Measurements from ENCODE around the gene NOD1.

The NOD1 gene

GRCh38 chr7:30470163-30470770, 8.3 kb downstream of the NOD1 start:
- no peak for DNase-seq

- DNase-seq = no peak
These were observed 9.3 kb downstream of the NOD1 start for GRCh38 chr7:30469303-30469702.

GRCh38 chr7:30468791-30469190, 9.8 kb downstream of the NOD1 start:
- DNase-seq = no peak

- DNase-seq = no peak
These were observed 10.5 kb downstream of the NOD1 start for GRCh38 chr7:30468041-30468440.

- DNase-seq = no peak
These were observed 11.3 kb downstream of the NOD1 start for GRCh38 chr7:30467271-30467670.

GRCh38 chr7:30466266-30466665, 12.3 kb downstream of the NOD1 start:
- DNase-seq = no peak

GRCh38 chr7:30465811-30466180, 12.8 kb downstream of the NOD1 start:
- no peak for DNase-seq

GRCh38 chr7:30465046-30465810, 13.4 kb downstream of the NOD1 start:
- peak; percentile 22 for DNase-seq

- no peak for DNase-seq
These were observed 14.3 kb downstream of the NOD1 start for GRCh38 chr7:30464231-30464671.

GRCh38 chr7:30463405-30464145, 15.0 kb downstream of the NOD1 start:
- no peak for DNase-seq

- DNase-seq = no peak
These were observed 16.4 kb downstream of the NOD1 start for GRCh38 chr7:30462179-30462578.

GRCh38 chr7:30460246-30460633, 18.3 kb downstream of the NOD1 start:
- no peak for DNase-seq

GRCh38 chr7:30459591-30460245, 18.9 kb downstream of the NOD1 start:
- DNase-seq = no peak

- no peak for DNase-seq
These were observed 20.3 kb downstream of the NOD1 start for GRCh38 chr7:30458311-30458710.

- no peak for DNase-seq
These were observed 24.7 kb downstream of the NOD1 start for GRCh38 chr7:30453921-30454320.

- no peak for DNase-seq
These were observed 25.6 kb downstream of the NOD1 start for GRCh38 chr7:30453016-30453415.

- no peak for DNase-seq
These were observed 26.2 kb downstream of the NOD1 start for GRCh38 chr7:30452280-30452930.

GRCh38 chr7:30451539-30452279, 26.9 kb downstream of the NOD1 start:
- DNase-seq = no peak

- DNase-seq = no peak
These were observed 27.5 kb downstream of the NOD1 start for GRCh38 chr7:30450983-30451497.

- DNase-seq = no peak
These were observed 28.2 kb downstream of the NOD1 start for GRCh38 chr7:30450240-30450982.
